K562 (cell line): ENCODE data around the gene FAM217B. TPM values are rescaled to one million over a fixed set of nuclear protein-coding genes. Genes with fewer than 3 reads are reported as not detected.
A peak's percentile ranks its signal among the peaks of the same experiment; 100 is the strongest.

Experiments used
- ATF1 ChIP-seq, 2 experiments: fragments of 450-650 bp in 1 of 2; IDR thresholded peaks; 2 replicates each; pipeline ENCODE4 v1.6.1; 2016; ENCODE audit warnings: missing compliant biosample characterization in 1 of 2, missing genetic modification characterization in 1 of 2
- BRF1 ChIP-seq: IDR thresholded peaks from 3 replicates; pipeline ENCODE4 v1.6.1; 2011; ENCODE audit warnings: borderline replicate concordance, mild to moderate bottlenecking; ENCODE audit not compliant: insufficient read length; ENCODE audit errors: extremely low read depth
- CEBPG ChIP-seq, 3 experiments: fragments of 200-800 bp in 1 of 3; sonication (Bioruptor generic) in 1 of 3; sonication (generic) in 1 of 3; formaldehyde crosslinking in 1 of 3; IDR thresholded peaks in 2 of 3; conservative IDR thresholded peaks in 1 of 3; 2 replicates each; pipeline versions ENCODE4 v1.6.1 to v1.8.0; 2016 to 2022; ENCODE audit warnings: missing compliant biosample characterization in 2 of 3, missing genetic modification characterization in 2 of 3, mild to moderate bottlenecking in 1 of 3, missing genetic modification reagents in 1 of 3
- DPF2 ChIP-seq: fragments of 450-650 bp; IDR thresholded peaks from 2 replicates; pipeline ENCODE4 v1.6.1; 2016
- GATAD2B ChIP-seq: fragments of 450-650 bp; IDR thresholded peaks from 2 replicates; pipeline ENCODE4 v1.6.1; 2017; ENCODE audit warnings: mild to moderate bottlenecking, borderline replicate concordance
- PHF21A ChIP-seq: fragments of 450-650 bp; IDR thresholded peaks from 2 replicates; pipeline ENCODE4 v1.6.1; 2017; ENCODE audit warnings: low read depth, borderline replicate concordance
- SIN3A ChIP-seq, 2 experiments: fragments of 150-350 bp in 1 of 2; IDR thresholded peaks; 2 replicates each; pipeline ENCODE4 v1.6.1; 2011 to 2016; ENCODE audit warnings: borderline replicate concordance in 2 of 2, low read depth in 2 of 2, low read length in 2 of 2, mild to moderate bottlenecking in 2 of 2, moderate library complexity in 2 of 2; ENCODE audit not compliant: control insufficient read depth in 1 of 2
- ZFP1 ChIP-seq: fragments of 450-650 bp; formaldehyde crosslinking; IDR thresholded peaks from 2 replicates; pipeline ENCODE4 v1.4.0; 2020; ENCODE audit warnings: mild to moderate bottlenecking, mixed read lengths
- ZNF780A ChIP-seq: fragments of 250-450 bp; sonication (Bioruptor Pico); IDR thresholded peaks from 2 replicates; pipeline ENCODE4 v1.5.0; 2021; ENCODE audit warnings: mild to moderate bottlenecking
- polyA plus RNA-seq, 8 experiments: library from polyadenylated mRNA; depleted of rRNA in 4 of 8; stranded (reverse) in 5 of 8; unstranded in 3 of 8; fragments of >200 nt; fragmentation: Nextera tagmentation in 2 of 8; fragmentation: Illumina TruSeq in 1 of 8; extraction: Ambion mirVana in 2 of 8; extraction: Trizol in 1 of 8; gene quantifications; 2 replicates each; pipeline versions ENCODE4 v1.2.1 to v1.2.3, GENCODE V29; 2011 to 2014; ENCODE audit warnings: inconsistent platforms in 1 of 8, missing spikeins in 1 of 8
- total RNA-seq, 7 experiments: library from RNA; depleted of rRNA in 6 of 7; stranded (reverse); fragments of >200 nt in 6 of 7; fragmentation: Illumina TruSeq in 2 of 7; extraction: Trizol in 2 of 7; gene quantifications; 2 replicates each; pipeline versions ENCODE4 v1.2.1 to v1.2.3, GENCODE V29; 2011 to 2021; ENCODE audit warnings: low replicate concordance in 1 of 7
- TF ChIP-seq, protein P1 (sequence below), 2 experiments: fragments of 450-650 bp; formaldehyde crosslinking in 1 of 2; IDR thresholded peaks; 2 replicates each; pipeline versions ENCODE4 v1.4.0 to v1.6.1; 2014 to 2020; ENCODE audit warnings: mild to moderate bottlenecking in 2 of 2, borderline replicate concordance in 1 of 2, low read depth in 1 of 2
- TF ChIP-seq, protein P2 (sequence below): fragments of 250-450 bp; sonication (Bioruptor Pico); IDR thresholded peaks from 2 replicates; pipeline ENCODE4 v1.5.0; 2021; ENCODE audit warnings: mild to moderate bottlenecking, borderline replicate concordance
- TF ChIP-seq, protein P3 (sequence below): fragments of 250-450 bp; sonication (Bioruptor Pico); IDR thresholded peaks from 2 replicates; pipeline ENCODE4 v1.8.0; 2022; ENCODE audit warnings: moderate library complexity, mild to moderate bottlenecking, inconsistent platforms

FAM217B gene
- total and polyA plus RNA-seq, 9 of the 15 experiments (the other 6 are each of a cell fraction or from before 2014, with no cell fraction given) = 4.8 to 11.4 (median 6.9) TPM

DNA sequence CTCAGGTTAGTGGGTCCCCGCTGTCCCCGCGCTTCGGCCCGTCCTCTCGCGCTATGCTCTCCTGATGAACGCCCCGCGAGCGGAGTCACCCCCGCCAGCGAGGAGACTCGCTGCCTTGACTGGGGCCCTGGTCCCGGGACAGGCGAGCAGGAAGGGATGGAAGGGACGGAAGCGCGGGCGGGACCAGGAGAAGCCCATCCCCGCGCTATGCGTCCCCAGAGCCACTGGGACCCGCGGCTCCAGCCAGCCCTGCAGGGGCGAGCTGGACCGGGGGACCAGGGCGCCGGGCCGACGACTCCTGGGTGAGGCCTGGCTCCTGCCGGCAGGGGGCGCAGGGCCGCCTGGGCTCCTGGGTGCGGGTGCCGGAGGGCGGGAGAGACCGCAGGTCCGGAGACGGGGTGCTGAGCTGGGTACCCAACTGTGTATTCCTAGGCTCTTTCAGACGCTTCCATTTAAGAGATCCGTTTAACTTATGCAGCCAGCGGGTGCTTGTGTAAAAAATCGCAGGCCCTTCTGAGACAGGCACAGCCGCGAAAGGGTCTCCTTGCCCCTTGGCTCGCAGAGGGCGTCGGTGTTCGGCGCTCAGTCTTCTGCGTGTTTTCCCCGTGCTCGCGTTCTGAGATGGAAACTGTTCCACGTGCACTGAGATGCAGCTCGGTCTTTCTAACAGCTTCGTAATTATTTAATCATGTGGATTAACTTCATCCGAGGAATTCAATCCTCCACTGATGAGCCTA lies 6.2 kb upstream of the FAM217B start (continued):
- TF ChIP-seq, protein P1, sequence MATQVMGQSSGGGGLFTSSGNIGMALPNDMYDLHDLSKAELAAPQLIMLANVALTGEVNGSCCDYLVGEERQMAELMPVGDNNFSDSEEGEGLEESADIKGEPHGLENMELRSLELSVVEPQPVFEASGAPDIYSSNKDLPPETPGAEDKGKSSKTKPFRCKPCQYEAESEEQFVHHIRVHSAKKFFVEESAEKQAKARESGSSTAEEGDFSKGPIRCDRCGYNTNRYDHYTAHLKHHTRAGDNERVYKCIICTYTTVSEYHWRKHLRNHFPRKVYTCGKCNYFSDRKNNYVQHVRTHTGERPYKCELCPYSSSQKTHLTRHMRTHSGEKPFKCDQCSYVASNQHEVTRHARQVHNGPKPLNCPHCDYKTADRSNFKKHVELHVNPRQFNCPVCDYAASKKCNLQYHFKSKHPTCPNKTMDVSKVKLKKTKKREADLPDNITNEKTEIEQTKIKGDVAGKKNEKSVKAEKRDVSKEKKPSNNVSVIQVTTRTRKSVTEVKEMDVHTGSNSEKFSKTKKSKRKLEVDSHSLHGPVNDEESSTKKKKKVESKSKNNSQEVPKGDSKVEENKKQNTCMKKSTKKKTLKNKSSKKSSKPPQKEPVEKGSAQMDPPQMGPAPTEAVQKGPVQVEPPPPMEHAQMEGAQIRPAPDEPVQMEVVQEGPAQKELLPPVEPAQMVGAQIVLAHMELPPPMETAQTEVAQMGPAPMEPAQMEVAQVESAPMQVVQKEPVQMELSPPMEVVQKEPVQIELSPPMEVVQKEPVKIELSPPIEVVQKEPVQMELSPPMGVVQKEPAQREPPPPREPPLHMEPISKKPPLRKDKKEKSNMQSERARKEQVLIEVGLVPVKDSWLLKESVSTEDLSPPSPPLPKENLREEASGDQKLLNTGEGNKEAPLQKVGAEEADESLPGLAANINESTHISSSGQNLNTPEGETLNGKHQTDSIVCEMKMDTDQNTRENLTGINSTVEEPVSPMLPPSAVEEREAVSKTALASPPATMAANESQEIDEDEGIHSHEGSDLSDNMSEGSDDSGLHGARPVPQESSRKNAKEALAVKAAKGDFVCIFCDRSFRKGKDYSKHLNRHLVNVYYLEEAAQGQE (IDR thresholded peaks at IDR 0.05; ENCODE audit: borderline replicate concordance) = peak; percentile 68
- TF ChIP-seq, protein P1 (CRISPR knock-in tag; IDR thresholded peaks at IDR 0.05; ENCODE audit: low read depth) = peak; percentile 66; the same call in 1 of the 2 replicates
- TF ChIP-seq ZFP1 (no peak), ZNF780A (CRISPR knock-in tag) (no peak), CEBPG (CRISPR knock-in tag; IDR thresholded peaks at IDR 0.05) (no peak), CEBPG (tag; conservative IDR thresholded peaks at IDR 0.05 in 1 of 2, IDR thresholded peaks at IDR 0.05 in 1 of 2) (no peak), DPF2 (no peak), SIN3A (IDR thresholded peaks at IDR 0.05; ENCODE audit: borderline replicate concordance in 2 of 2, control insufficient read depth in 1 of 2, low read depth in 2 of 2, low read length in 2 of 2) (no peak), GATAD2B (no peak), PHF21A (no peak), ATF1 (CRISPR knock-in tag; IDR thresholded peaks at IDR 0.05) (no peak), ATF1 (tag; IDR thresholded peaks at IDR 0.05) (0 out of 2 replicates have a peak, but pooled peaks have one; percentile 26), BRF1 (no peak)
- TF ChIP-seq, protein P2, sequence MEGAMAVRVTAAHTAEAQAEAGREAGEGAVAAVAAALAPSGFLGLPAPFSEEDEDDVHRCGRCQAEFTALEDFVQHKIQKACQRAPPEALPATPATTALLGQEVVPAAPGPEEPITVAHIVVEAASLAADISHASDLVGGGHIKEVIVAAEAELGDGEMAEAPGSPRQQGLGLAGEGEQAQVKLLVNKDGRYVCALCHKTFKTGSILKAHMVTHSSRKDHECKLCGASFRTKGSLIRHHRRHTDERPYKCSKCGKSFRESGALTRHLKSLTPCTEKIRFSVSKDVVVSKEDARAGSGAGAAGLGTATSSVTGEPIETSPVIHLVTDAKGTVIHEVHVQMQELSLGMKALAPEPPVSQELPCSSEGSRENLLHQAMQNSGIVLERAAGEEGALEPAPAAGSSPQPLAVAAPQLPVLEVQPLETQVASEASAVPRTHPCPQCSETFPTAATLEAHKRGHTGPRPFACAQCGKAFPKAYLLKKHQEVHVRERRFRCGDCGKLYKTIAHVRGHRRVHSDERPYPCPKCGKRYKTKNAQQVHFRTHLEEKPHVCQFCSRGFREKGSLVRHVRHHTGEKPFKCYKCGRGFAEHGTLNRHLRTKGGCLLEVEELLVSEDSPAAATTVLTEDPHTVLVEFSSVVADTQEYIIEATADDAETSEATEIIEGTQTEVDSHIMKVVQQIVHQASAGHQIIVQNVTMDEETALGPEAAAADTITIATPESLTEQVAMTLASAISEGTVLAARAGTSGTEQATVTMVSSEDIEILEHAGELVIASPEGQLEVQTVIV (CRISPR knock-in tag) = no peak
- TF ChIP-seq, protein P3, sequence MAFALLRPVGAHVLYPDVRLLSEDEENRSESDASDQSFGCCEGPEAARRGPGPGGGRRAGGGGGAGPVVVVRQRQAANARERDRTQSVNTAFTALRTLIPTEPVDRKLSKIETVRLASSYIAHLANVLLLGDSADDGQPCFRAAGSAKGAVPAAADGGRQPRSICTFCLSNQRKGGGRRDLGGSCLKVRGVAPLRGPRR (CRISPR knock-in tag) = no peak
